ENCODE data around the gene SSRP1.

GRCh38 chr11:57353446-57353845 is 17.8 kb upstream of the SSRP1 start:
- TF ChIP-seq CTCF (conservative IDR thresholded peaks at IDR 0.05) (no peak), EZH2 (IDR thresholded peaks at IDR 0.05; ENCODE audit: low read depth) (no peak)
